8988T (cell line): ENCODE data around the gene PCED1A.
"Not testable (repeated sequence)": the region's sequence is repeated elsewhere in the genome, so short reads cannot be mapped to it uniquely, and the experiment has no call there.

ENCODE experiments used
- DNase-seq: peaks from one replicate; pipeline ENCODE4 v3.0.0; 2011

The PCED1A gene

DNA sequence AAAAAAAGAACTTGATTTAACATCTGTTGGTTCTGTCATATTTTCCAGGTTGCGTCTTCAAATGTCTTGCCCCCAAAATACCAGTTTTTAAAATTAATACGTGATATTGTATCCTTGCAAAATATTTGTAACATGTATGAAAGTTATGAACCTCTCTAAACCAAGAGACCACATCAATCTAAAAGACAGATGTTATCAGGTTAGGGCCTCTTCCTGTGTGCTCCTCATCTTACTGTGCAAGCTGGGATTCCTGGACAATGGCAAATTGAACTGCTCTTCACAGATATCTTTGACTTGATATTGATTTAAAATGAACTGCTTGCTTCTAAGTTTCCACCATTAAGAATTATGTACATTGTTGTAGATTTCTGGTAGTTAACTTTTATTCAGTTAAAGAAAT is 14.7 kb downstream of the PCED1A start:
- no peak for DNase-seq

DNA sequence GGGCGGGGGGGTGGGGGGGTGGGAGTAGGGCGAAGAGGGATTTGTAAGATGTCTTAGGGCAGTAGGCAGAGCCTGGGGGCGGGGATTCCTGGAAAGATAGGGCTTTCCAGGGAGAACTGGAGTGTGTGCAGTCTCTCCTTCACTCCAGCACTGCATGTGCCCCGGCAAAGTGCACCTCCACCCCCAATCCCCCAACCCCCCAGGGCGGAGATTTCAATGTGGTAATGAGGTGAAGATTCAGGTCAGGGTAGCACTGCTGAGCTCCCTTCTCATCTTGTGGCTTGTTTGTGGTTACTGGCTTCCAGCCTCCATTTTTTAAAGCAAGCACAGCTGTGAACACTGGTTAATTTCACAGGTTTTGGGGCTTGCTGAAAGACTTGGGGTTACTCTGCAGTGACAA is 18.4 kb downstream of the PCED1A start:
- peak; percentile 23 for DNase-seq

DNA sequence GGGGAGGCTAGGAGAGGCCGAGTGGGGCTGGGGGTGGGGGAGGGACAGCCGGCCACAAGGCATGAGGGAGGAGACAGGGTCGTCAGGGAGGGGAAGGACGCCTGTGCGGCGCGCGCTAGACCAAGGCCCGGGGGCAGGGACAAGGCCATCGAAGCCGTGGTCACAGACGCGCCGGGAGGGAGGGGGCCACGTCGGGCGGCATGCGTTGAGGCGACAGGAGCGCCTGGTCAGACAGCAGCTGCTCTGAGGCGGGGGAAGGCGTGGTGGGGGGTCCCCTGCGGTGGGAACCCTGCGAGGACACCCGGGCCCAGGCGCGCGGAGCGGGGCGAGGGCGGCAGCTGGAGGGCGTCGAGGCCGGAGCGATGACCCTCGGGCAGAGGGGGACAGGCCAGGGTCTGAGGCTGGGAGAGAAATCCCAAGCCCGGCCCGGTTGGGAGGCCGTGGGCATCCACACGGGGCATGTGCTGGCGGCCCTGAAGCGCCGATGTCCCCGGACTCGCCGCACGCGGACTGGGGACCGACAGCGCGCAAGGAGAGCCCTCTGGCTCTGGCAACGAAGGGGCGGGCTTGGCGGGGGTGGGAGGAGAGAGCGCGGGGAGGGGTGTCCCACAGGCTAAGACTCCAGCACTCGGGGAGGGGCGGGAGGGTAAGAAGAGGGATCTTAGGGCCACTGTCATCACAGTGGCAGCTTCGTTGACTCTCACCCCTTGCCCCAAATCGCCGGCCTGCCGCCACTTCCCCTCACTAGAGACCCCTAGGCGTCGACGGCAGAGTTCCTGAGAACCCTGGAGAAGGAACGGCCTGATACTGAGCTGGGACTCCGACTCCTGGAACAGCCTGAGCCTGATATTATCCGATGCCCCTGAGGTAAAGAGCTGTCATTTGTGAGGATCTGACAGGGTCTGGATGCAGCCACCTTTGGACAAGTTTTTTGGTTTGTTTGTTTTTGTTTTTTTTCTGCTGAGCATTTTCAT is 19.3 kb downstream of the PCED1A start:
- peak; percentile 13 for DNase-seq

DNA sequence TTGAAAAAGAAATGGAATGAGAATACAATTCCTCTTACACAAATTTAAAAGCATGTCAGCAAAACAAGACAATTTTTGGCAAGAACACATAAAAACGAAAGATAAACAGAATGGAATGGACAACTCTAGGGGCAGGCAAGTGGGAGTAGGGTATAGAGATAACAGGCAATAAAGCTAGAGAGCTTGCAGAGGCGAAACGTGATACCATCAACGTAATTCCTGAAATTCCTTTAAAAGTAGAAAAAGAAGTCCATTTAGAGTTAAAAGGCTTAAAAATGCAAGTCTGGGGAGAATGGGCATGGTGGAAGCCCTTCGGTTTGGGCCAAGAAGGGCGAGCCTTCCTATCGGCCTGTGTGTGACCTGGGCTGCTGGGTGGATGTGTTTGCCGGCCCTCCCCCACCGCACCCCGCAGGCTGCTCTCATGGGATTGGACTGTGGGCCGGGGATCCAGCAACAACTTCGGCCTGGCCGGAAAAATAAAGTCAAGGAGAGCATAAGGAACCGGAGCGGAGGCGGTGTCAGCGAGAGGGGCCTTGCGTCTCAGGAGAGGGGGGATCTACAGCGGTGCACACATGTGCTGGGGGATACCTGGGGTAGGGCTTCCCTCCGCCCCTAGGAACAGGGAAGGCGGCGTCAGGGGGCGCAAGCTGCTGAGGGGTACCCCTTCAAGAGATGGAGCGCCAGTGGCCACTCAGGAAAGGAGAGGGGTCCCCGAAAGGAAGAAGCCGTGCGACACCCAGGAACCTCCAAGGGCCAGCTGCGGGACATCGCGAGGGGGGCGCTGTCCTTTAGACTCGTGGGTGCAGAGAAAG is 20.2 kb downstream of the PCED1A start:
- peak; percentile 15 for DNase-seq

DNA sequence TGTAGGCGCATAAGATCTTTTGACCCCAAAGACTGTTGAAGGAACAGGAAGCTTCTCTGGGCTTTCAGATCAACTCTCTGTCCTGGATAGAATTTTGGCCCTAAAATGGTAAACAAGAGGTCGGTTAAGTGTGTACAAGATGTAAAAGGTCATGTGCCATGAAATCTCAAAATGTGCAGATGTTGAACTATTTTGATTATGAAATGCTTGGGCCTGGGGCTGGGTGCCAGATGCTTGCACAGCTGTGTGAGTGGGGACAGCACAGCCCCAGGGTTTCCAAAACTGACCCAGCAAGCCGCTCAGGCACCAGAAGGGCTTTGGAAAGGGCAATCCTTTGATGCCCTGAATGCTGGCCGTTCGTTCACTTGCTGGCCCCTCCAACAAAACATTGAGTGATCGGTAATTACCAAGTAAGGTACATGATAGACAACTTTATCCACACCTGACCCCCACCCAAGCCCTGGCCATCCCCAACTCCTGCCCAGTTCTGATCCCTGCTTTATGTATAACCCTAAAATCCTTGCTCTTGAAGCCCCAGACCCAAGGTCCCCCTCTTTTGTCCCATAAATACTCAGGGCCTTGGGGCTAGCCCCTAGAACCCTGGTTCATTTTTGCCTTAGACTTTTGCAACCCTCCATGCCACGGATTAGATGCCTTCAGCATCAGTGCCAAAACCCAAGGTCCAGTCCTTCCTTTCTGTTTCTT is 22.4 kb downstream of the PCED1A start:
- DNase-seq: no peak

DNA sequence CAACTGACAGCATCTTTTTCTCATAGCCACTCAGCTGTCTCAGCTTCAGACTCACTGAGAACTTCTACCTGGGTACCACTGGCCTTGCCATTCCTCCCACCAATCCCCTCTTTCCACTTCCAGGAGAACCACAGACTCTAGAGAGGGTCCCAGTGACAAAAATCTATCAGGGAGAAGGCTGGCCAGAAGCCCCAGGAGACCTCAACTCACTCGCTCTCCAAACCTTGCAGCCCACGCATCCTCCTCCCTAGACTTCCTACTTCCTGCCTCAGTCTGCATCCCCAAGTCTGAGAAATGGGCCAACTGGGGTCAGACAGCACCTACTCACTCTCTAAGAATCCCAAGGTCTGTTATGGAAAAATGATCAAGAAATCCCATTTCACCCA is 23.1 kb downstream of the PCED1A start:
- DNase-seq: no peak

DNA sequence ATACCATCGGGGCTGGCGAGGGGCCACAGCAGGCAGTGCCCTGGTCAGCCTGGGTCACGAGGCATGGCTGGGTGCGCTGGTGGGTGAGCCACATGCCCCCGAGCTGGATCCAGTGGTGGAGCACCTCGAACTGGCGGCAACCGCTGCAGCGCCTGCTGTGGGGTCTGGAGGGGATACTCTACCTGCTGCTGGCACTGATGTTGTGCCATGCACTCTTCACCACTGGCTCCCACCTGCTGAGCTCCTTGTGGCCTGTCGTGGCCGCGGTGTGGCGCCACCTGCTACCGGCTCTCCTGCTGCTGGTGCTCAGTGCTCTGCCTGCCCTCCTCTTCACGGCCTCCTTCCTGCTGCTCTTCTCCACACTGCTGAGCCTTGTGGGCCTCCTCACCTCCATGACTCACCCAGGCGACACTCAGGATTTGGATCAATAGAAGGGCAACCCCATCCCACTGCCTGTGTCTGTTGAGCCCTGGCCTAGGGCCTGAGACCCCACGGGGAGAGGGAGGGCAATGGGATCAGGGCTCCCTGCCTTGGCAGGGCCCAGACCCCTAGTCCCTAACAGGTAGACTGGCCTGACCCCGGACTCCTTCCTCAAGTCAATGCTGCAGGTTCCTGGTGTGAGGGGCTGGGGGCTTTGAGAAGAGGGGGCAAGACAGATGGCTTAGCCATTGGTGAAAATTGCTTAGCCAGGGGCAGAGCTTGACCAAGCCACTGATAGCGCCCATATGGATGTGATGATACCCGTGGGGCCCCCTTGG is 23.7 kb downstream of the PCED1A start:
- no peak for DNase-seq

DNA sequence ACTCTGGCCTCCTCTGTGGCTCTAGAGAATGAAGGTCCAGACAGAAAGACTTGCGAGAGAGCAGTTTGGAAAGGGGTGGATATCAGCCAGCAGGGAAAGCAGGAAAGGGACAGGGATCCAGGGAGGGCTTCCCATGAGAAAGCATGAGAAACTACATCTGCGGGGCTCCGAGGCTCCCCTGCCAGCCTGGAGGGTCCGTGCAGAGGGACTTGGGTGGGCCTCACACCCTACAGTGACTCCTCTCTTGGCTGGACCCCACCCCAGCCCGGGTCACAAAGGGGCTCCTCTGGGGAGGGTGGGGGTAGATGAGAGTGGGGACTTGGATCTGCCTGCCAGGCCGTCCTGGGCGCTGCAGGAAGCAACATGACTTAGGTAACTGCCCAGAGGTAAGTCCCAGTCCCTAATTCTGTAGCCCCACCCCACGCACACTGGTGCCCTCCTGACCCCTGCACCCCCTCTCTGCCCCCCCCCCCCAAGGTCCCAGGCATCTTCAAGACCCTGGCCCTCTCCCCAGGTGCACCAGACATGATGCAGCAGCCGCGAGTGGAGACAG is 24.3 kb downstream of the PCED1A start, which contains the start of gene TMEM239:
TMEM239 (plus strand) TSS at position 335 of the 553 bp plus-strand sequence; CDS start at position 526, 191 bp downstream.
- no peak for DNase-seq

DNA sequence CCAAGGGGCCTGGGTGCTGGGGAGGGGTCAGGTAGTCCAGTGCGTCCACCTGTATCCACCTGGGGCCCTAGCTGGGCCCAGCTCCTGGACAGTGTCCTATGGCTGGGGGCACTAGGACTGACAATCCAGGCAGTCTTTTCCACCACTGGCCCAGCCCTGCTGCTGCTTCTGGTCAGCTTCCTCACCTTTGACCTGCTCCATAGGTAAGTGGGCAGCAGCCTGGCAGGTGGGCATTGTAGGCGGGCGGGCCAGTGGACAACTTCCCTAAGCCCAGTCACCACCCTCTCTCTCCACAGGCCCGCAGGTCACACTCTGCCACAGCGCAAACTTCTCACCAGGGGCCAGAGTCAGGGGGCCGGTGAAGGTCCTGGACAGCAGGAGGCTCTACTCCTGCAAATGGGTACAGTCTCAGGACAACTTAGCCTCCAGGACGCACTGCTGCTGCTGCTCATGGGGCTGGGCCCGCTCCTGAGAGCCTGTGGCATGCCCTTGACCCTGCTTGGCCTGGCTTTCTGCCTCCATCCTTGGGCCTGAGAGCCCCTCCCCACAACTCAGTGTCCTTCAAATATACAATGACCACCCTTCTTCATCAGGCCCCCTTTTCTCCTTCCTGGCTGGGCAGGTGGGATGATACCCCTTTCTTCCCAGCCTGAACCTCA is 25.1 kb downstream of the PCED1A start:
- DNase-seq: no peak

DNA sequence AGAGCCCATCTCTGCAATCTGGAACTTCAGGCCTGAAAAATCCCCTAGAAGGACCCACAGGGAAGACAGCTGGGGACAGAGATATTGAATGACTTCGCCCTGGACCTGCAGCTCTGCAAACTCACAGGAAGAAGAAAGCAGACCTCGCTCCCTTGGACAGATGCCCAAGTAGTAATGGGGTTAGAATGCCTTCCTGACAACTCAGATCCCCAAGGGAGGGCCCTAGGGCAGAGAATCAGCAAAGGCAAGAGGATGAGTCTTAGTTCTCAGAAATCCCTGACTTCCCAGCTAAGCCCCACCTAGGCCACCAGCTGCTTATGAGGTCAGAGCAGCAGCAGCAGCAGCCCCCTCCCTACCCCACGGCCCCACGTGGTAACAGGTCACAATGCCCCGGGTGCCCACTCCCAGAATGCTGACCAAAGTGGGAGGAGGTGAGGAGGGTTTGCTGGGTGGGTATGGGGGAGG is 25.8 kb downstream of the PCED1A start, which contains the start of gene C20orf141:
C20orf141 (plus strand) TSS at position 401 of the 465 bp plus-strand sequence. CDS start 198 bp downstream, outside the sequence.
- peak; percentile 87 for DNase-seq

DNA sequence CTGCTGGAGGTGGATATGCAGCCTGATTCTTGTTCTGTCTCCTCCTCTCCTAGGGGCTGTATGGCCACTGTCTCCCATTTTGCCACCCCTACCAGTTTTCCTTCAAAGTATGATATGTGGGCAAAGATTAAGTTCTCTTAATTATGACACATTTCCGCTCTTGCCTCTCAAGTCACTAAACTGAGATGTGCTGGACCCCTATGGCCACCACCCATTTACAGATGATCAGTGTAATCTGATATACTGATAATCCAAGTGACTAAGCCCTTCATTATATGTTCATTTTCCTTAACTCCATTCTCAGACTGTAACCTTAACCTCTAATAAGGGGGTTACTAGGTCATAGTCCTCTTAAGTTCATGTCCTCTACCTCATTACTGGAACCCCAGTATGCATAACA is 26.4 kb downstream of the PCED1A start:
- DNase-seq: no peak

DNA sequence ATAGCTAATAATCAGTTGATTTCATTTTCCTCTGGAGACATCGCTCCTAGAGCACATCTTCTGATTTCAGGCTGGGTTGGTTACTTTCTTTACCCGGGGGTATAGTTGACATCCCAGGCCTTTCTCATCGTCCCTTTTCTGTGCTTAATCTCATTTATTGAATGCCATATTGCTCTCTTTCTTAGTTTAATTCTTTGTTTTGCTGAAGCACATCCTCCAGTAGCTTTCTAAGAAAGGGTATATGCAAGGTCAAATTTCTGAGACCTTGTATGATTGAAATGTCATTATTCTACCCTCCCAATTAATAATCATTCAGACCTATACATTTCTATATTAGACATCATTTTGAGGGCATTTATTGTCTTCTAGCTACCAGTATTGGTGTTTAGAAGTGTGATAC is 28.3 kb downstream of the PCED1A start:
- no peak for DNase-seq

DNA sequence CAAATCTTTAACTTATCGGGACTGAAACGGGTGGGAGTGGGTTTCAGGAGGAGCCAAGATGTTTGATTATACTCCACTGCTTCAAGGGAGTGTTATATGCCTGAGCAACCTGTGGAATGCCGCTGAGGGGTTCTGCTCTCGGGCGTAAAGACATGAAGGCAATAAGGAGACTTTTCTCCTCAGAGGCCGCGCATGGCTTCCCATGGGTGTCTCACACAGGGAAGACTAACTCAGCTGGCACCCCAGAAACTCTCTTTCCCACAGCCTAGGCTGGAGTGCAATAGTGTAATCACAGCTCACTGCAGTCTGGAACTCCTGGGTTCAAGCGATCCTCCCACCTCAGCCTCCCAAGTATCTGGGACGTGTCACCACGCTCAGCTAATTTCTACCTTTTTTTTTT is 30.8 kb downstream of the PCED1A start:
- DNase-seq: no peak

DNA sequence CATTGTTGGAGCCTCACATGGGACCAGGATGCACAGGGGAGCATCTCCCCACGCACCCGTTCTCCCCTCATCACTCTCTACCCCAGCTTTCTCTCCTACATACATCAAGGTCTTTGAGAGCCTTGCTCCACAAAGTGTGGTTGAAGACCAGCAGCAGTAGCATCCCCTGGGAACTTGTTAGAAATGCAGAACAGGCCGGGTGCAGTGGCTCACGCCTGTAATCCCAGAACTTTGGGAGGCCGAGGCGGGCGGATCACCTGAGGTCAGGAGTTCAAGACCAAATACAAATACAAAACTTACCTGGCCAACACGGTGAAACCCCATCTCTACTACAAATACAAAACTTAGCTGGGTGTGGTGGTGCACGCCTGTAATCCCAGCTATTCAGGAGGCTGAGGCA is 32.5 kb downstream of the PCED1A start:
- DNase-seq: not testable (repeated sequence)

DNA sequence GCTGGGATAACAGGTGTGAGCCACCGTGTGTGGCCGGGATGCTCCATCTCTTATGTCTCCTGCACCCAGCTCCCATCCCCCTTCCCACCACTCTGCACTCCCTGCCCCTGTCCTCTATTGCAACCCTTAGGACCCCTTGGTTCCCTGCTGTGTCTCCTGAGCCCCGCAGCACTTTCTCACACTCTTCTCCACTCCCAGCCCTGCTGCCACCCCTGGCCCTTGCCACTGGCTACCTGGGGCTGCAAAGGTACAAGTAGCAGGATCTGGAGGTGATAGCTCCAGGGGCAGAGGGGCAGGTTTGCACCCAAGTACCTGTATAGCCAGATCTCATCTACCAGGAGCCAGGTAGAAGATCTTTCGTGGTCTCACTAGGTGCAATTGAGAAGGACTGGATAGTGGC is 33.4 kb downstream of the PCED1A start:
- no peak for DNase-seq

DNA sequence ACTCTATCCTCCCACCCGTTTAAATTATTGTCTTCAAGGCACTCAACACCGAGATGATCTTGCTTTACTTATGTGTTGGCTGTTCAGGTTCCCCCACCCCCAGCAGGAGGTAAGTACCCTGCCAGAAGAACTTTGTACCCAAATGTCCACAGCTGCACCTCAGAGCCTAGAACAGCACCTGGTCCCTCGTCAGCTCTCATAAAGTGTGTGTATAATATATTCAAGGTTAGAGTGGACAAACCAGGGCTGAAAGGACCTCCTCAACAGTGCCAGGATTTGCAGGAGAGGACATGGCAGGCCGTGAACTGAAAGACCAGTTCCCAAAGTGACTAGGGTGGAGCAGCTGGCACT is 34.1 kb downstream of the PCED1A start:
- DNase-seq: no peak

DNA sequence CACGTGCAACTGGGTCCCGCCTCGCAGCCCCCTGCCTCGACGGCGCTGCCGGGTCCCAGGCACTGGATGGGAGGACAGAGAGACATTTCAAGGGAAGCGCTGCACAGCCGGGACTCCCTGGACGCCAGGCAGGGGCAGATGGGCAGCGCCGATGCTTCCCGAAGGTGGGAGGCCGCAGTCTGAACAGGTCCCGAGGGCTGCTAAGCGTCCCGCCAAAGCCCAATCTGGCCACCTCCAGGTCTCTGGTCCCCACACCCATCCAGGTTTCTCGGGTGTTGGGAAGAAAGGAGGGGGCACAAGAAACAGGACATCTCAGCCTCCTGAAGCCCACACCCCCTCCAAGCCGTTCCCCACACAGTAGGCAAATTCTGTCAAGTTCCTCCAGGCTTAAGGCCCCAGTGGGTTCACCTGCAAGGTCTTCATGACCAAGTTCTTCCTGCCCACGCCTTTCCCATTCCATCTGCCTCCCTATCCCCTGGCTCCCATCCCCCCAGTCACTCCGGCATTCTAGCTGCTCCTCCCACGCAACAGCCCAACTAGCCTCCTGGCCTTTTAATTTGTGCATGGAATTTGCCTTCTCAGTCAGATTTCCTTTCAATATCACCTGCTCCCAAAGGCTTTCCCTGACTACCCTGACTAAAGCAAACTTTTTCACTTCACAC is 34.6 kb downstream of the PCED1A start:
- peak; percentile 10 for DNase-seq

DNA sequence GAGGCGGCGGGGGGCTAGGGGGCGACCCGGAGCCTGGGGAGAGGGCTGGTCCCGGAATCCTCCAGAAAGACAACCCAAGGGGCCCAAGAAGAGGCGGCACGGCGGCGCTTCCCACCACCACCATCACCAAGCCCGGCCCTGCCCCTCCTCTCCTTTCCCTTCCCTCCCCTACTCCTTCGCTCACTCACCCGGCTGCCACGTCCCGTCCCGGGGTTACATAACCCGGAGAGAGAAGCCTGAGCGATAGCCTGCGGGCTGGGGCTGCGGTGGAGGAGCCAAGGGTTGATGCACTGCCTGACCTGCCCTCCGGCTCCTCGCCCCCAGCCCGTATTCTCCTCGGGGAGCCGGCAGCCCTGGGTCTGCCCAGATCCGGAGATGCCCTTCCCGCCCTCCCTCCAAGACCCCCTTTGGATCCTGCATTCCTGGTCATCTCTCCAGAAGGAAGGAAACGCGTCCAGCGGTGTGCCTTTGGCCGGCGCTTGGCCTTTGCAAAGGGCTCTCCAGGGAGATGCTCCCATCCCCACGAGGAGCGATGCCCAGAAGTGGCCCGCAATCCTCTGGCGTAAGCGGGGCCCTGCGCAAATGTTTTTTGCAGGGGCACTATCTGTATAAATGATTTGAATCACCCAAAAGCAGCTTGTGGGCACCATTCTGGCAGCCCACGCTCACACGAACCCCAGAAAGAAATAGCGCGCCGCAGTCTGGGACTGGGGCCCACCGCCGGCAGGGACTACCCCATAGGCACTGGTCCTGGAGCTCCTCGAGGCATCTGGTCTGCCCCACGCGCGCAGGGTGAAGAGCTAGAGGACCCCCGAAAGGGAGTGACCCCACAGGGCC is 35.4 kb downstream of the PCED1A start:
- DNase-seq: no peak

DNA sequence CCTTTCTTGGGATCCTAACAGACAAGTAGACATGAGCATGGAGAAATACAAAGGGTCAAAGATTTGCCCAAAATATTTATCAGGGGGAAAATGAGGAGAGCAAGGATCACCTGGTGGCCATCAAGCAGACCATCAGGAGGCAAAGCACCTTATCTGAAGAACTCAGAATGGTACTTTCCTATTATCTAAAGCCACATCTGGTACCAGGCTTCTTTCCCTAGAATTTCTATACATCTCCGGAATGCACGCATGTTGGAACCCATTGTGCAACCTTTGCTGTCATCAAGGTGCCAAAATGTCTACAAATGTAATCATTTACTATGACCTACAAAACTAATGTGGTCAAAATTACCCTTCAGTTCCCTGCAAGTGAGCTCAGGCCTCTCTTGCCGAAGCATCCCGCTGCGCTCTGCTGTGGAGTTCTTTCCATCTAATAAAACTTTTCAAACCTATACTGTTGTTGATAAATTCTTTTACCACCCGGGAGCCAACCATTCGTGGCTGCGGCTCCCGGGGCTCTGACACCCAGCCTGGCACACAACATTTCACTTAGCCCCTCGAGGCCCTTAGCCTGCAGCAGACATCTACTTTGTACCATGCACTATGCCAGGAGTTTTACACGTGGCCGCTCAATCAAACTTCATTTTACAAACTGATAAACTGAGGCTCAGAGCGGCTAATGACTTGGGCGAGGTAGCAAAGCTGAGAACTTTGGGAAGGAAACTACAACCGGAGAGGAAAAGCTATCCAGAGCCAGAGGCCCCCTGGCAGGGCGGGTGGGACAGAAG is 36.2 kb downstream of the PCED1A start:
- peak; percentile 15 for DNase-seq
